ENCODE data around the gene PLET1. TPM values are rescaled to one million over a fixed set of nuclear protein-coding genes. Genes with fewer than 3 reads are reported as not detected.

PLET1 gene
- total and polyA plus RNA-seq, 2 donors (not counting 3 experiments of a cell fraction or from before 2014, with no cell fraction given): not detected

GRCh38 chr11:112253605-112254242 is 6.9 kb downstream of the PLET1 start:
- BruUV-seq (replicated peaks): no TSS peak
- FAIRE-seq: no peak
- H2AFZ ChIP-seq (ENCODE audit: low read depth, low read length): no peak overlapping the region
- H3K4me2 ChIP-seq (ENCODE audit: insufficient read depth, low read length): no peak overlapping the region
- no peaks in the 10 kb centered on the region for H3K36me3 ChIP-seq (ENCODE audit: control insufficient read depth in 2 of 2, extremely low read depth in 1 of 2, insufficient read depth in 2 of 2, low read length in 2 of 2)
- H3K4me1 ChIP-seq (ENCODE audit: control insufficient read depth, extremely low read depth, insufficient read depth, low read length): peaks cover 12% of the 10 kb centered on the region
- no peak overlapping the region for H3K4me3 ChIP-seq (replicated peaks in 1 of 3; ENCODE audit: insufficient read depth in 1 of 3, low read depth in 1 of 3, low read length in 3 of 3)
- H3K9me1 ChIP-seq (replicated peaks; ENCODE audit: control insufficient read depth, extremely low read depth, insufficient read depth, low read length): no peaks in the 10 kb centered on the region
- no peak overlapping the region for H3K9ac ChIP-seq (replicated peaks; ENCODE audit: extremely low read depth, insufficient read depth, low read length)
- H3K27ac ChIP-seq (ENCODE audit: insufficient read depth, low read depth, low read length): no peak overlapping the region
- intact Hi-C loops (cut with micrococcal nuclease): loop anchor here (2.0 kb wide), 1 partner anchor 27 kb away; no protein-coding TSS in a partner anchor
- POLR2A ChIA-PET: no interaction called here
- no peaks in the 10 kb centered on the region for H3K9me3 ChIP-seq (replicated peaks; ENCODE audit: control insufficient read depth, insufficient read depth, low read length)
- dilution Hi-C loops (cut with MboI; ENCODE audit: extremely low pct_ligation_motif_present, low sequenced_read_pairs): no loop called here
- TF ChIP-seq EZH2 (IDR thresholded peaks at IDR 0.05; ENCODE audit: borderline replicate concordance, low read depth, low read length, severe bottlenecking) (no peak), CTCF (IDR thresholded peaks at IDR 0.05; ENCODE audit: extremely low read depth in 1 of 2, insufficient read depth in 1 of 2, low read depth in 1 of 2, low read length in 2 of 2) (no peak), MYC (IDR thresholded peaks at IDR 0.05; ENCODE audit: low read depth, low read length) (no peak), MAX (IDR thresholded peaks at IDR 0.05; ENCODE audit: insufficient read depth, insufficient read length) (no peak), POLR2AphosphoS5 (IDR thresholded peaks at IDR 0.05; ENCODE audit: insufficient read depth, low read depth, low read length) (no peak), POLR2A (IDR thresholded peaks at IDR 0.05; ENCODE audit: low read depth, low read length) (no peak), FOS (IDR thresholded peaks at IDR 0.05; ENCODE audit: borderline replicate concordance, insufficient read depth, low read length) (no peak)
- no peak for DNase-seq (ENCODE audit: low read depth, low spot score)
- CTCF ChIA-PET: interaction anchor here (0.7 to 1.1 kb wide), 2 partner anchors 32 to 34 kb away, joined by 3 to 4 read pairs; no protein-coding TSS in a partner anchor
- no peaks in the 10 kb centered on the region for H3K27me3 ChIP-seq (ENCODE audit: control insufficient read depth in 2 of 2, insufficient read depth in 2 of 2, low read length in 2 of 2)
- H4K20me1 ChIP-seq (replicated peaks; ENCODE audit: control insufficient read depth, extremely low read depth, insufficient read depth, low read length): no peaks in the 10 kb centered on the region
- H3K79me2 ChIP-seq (ENCODE audit: control insufficient read depth, insufficient read depth, low read length): no peaks in the 10 kb centered on the region

Data from endothelial cell of umbilical vein (primary cell).